T-helper 1 cell (primary cell): Measurements from ENCODE around the gene ADAT1.

ENCODE experiments used
- DNase-seq, 5 donors: peaks; one replicate each; pipeline ENCODE4 v3.0.0-alpha.2; 2012 to 2020

Gene ADAT1

DNA sequence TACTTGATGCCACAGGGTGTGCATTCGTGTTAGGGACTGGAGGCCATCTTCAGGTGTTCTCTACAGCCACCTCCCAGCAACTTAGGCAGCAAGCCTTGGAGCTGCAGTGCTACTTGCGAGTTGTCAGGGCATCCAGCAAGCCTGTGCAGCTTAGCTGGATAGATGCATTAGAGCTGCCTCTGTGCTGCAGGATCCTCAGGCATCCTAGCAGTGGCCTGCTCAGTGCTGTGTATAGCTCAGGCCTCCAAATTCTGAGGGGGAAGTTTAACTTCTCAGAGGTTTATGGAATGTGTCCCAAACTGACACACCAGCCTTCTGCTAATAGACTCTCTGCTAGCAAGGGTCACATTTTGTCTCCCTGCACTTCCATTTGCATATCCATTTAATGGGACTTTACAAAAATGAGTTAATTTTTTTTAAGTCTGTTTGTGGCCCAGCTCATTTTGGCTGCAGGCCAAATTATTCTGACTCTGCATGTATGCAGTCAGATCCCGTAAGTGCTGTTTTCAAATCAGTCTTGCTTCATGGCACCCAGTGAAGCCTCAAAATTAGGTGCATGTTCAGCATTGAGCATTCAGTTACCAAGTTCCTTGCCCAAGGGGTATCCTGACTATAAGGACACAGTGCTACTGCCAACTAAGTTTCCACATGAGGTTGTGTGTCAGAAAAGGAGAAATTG, 50.1 kb downstream of the ADAT1 start:
- no peak for DNase-seq

DNA sequence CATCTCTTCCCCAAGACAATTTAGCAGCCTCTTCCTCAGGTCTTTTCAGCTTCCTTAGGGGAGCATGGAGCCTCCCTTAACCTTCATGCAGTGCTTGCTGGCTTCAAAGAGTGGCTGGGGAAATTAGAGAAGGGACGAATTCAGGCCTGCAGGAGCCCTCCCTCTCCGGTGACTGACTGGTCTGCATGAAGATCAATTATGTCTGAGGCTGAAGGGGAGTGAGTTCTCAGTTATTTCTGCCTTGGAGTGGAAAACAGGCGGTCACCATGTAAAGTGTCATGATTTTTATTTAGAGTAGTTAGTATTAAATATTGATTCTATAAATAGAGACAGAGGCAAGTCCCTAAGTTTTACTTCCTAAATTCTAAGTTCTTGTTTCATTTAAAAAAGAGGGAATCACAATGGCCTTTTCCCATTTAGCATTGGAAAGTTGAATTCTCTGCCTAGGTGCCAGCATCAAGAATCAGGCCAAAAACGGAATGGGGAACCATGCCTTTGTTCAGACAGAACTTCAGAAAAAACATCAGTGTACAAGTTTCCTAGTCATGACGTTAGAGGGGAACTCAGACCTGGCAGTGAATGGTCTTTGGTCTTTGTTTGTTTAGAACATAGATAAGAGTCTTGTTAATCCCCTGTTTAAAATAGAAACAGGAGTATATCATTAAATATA, 52.5 kb downstream of the ADAT1 start:
- DNase-seq = no peak

DNA sequence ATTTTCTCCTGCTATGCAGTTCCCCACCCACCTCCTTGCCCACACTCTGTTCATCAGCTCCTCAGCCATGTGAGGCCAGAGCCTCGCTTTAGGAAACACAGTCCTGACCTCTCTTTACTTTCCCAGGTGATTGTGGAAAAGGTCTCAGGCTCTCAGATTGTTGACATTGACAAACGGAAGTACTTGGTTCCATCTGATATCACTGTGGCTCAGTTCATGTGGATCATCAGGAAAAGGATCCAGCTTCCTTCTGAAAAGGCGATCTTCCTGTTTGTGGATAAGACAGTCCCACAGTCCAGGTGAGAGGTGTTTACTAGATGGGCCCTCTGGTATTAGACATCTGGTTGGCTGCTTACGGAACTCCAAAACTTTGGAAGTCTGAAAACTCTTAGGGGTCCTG, 55.2 kb downstream of the ADAT1 start:
- no peak for DNase-seq

DNA sequence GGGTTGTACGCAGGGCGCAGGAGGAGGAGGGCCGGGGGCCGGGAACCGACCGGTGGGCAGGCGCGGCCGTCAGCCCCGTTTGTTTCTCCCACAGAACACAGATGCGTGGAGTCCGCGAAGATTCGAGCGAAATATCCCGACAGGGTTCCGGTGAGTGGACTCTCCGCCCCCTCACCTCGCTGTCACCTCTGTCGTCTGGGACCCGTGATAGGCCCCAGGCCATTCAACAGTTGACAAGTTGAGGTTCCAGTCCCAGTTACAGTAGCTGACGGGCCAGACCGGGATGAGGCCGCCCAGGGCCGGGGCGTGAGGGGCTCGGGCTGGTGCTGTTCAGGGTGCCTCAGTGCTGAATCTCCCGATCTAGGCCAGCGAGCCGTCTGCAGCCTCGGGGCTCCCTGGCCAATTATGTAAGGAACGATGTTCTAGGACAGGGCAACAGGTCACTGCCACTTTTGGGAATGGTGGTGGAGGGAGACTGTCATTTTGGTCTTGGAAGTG, 56.3 kb downstream of the ADAT1 start:
- peak in 3 of 5 donors; percentile 14 to 27 (median 17) for DNase-seq

DNA sequence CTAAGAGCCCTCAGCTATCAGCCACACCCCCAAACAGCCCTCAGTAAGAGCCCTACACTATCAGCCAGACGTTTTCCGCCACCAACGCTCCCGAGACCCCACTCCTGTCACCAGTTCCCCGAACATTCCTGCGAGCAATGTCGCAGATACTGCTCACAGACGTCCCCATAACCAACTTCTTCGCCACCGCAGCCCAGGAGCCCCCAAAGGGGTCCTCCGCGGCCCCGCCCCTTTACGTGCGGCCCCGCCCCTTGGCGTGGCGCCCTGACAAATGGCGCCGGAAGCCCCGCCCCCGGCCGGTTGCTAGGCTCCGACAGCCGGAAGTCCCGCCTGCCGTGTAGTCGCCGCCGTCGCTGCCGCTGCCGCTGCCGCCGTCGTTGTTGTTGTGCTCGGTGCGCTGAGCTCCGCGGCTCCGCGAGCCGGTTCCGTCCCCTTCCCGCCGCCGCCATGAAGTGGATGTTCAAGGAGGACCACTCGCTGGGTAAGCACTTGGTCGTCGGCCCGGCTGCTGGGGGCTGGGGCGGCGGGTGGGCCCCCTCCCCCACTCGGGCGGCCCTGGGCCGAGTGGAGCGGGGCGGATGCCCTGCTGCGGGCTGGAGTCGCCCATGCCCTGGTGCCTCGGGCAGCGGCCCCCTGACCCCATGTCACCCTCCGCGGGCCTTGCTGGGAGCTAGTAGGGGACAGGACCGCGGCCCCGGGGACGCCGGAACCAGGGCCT, 56.9 kb downstream of the ADAT1 start, which contains the start of gene GABARAPL2:
Gene GABARAPL2 (plus strand): TSS at position 340 of the 718 bp plus-strand sequence. CDS start 108 bp downstream, at position 448.
- DNase-seq = peak; percentile 83 to 91 (median 87)

DNA sequence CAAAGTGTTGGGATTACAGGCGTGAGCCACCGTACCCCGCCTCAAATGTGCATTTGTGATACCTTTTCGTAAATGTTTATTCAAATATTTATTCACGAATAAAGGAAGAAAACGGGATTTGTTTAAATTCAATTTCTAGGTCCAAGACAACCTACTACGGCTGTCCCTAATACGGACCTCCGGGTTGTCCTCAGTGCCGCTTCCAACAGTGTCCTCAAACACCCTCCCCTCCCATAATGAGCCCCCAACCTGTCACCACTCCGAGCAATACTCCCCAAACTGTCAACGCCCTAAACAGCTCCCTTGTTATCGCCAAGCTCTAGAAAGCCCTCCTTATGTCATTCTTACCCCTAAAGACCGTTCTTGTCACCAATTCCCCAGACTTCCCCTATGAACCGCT, 57.4 kb downstream of the ADAT1 start:
- DNase-seq = no peak

GRCh38 chr16:75559564-75560372, 63.3 kb downstream of the ADAT1 start:
- DNase-seq = no peak

GRCh38 chr16:75558846-75559401, 64.2 kb downstream of the ADAT1 start:
- no peak for DNase-seq

- no peak for DNase-seq
These were observed 66.6 kb downstream of the ADAT1 start for GRCh38 chr16:75556431-75556950.

DNA sequence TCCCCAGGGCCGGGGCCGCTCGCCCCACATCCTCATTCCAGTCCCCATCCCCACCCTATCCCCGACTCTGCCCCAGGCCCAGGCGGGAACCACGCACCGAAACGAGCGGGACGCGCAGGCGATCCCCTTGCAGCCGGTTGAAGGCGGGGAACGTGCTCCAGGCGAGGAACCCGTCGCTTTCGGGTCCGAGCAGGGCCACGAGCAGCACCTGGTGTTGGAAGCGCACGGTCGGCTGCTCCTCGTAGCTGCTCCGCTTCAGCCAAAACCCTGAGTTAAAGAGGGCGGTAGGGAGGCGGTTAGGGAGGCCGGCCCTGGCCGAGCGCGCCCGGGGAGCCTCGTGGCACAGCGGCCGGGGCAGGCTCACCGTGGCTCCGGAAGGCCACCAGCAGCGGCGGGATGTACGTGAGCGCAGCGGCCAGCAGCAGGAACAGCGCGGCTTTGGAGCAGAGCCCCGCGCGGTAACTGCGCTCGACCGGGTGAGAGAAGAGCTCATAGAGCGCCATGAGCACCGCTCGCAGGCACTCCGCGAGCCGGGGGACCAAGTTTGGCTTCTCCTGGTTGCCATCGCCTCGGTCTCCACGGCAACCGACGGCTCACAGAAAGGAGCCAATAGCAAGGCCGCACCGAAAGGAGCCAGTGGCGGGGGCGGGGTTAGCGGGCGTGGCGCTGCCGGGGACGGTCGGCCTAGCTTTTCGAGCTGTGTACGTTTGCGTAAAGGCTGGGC, 67.2 kb downstream of the ADAT1 start, which contains the start of gene TMEM231:
Gene TMEM231 (minus strand): TSS at position 546 of the 724 bp plus-strand sequence. CDS start 43 bp downstream, at position 503.
- DNase-seq = peak; percentile 91 to 96 (median 96)

DNA sequence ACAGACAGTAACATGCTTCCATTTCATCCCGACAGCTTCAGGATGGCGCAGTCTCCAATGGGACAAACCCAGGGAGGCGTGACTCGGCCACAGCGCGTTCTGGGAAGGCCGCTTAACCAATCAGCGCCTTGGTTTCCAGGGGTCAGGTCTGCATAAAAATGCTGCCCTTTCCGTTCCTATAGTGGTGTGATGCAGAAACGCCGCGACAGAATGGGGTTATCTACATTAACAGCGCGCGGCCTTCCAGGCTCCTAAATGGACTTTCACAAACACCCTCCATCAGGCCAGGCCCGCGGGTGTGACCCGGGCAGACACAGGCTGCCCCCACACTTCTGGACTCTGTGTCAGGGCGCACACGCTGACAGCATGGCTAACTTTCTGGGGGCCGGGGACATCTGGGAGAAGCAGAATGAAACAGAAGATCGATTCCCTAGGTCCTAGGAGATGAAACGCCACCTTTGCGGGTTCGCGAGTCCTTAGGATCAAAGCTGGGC, 67.8 kb downstream of the ADAT1 start:
- no peak for DNase-seq

DNA sequence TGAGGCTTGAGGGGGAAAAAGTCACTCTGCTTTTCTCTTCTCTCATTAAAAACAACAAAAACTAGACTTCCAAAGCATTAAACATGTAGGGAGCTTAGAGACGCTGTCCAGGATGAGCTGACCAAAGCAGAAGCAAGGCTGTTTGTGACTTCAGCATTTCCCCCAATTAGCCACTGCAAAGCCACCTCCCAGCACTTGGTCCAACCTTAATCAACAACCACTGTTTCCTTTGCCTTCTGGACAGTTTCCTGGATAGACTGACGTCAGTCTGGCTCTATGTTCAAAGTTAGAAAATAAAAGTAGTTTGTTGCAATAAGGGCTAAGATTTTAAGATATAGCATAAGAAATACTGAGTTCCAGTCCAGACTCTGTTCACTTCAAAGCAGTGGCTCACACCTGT, 70.1 kb downstream of the ADAT1 start:
- DNase-seq = no peak

GRCh38 chr16:75550211-75550662, 72.8 kb downstream of the ADAT1 start:
- DNase-seq = peak in 1 of 5 donors; percentile 42
